ENCODE data around the gene CDYL2.

- TF ChIP-seq, protein P1, sequence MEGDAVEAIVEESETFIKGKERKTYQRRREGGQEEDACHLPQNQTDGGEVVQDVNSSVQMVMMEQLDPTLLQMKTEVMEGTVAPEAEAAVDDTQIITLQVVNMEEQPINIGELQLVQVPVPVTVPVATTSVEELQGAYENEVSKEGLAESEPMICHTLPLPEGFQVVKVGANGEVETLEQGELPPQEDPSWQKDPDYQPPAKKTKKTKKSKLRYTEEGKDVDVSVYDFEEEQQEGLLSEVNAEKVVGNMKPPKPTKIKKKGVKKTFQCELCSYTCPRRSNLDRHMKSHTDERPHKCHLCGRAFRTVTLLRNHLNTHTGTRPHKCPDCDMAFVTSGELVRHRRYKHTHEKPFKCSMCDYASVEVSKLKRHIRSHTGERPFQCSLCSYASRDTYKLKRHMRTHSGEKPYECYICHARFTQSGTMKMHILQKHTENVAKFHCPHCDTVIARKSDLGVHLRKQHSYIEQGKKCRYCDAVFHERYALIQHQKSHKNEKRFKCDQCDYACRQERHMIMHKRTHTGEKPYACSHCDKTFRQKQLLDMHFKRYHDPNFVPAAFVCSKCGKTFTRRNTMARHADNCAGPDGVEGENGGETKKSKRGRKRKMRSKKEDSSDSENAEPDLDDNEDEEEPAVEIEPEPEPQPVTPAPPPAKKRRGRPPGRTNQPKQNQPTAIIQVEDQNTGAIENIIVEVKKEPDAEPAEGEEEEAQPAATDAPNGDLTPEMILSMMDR (IDR thresholded peaks at IDR 0.05): no peak
- no peak for TF ChIP-seq POLR2A (IDR thresholded peaks at IDR 0.05)
- no peak for TF ChIP-seq POLR2AphosphoS5 (IDR thresholded peaks at IDR 0.05)
- no peak for TF ChIP-seq EP300 (IDR thresholded peaks at IDR 0.05)
These were observed 247.9 kb downstream of the CDYL2 start for GRCh38 chr16:80556481-80556880.
